ENCODE results near the gene GPR173. TPM values are rescaled to one million over a fixed set of nuclear protein-coding genes. Genes with fewer than 3 reads are reported as not detected.

The GPR173 gene
- total and polyA plus RNA-seq, 2 experiments from 2014 or later, result 0.92 to 7.7 TPM

Small RNAs within 50 kb of the gene (small RNA-seq; reads per million reads assigned to genes)
- gene AL591212.2 (ENCODE audit: low replicate concordance), result not detected

Other genes with a start within 250 kb of the GPR173 start
- not detected in 2 replicates for gene XAGE5, start 237.5 kb upstream of the GPR173 start, total RNA-seq (2014; rRNA removed; shearing (Covaris generic))
- not detected in 2 replicates for gene XAGE5, start 237.5 kb upstream of the GPR173 start, polyA plus RNA-seq (2016; fragmentation: Nextera tagmentation; extraction: Ambion mirVana)
- not detected in 2 replicates for gene XAGE3, start 180.7 kb upstream of the GPR173 start, total RNA-seq (2014; rRNA removed; shearing (Covaris generic))
- gene XAGE3, start 180.7 kb upstream of the GPR173 start, polyA plus RNA-seq (2016; fragmentation: Nextera tagmentation; extraction: Ambion mirVana), result not detected in 2 replicates
- gene FAM156B, start 151.5 kb upstream of the GPR173 start, total RNA-seq (2014; rRNA removed; shearing (Covaris generic)), result 2.8 and 19.1 TPM in 2 replicates
- 11.1 and 12.0 TPM in 2 replicates for gene FAM156B, start 151.5 kb upstream of the GPR173 start, polyA plus RNA-seq (2016; fragmentation: Nextera tagmentation; extraction: Ambion mirVana)
- 16.3 and 17.7 TPM in 2 replicates for gene FAM156A, start 90.3 kb upstream of the GPR173 start, total RNA-seq (2014; rRNA removed; shearing (Covaris generic))
- gene FAM156A, start 90.3 kb upstream of the GPR173 start, polyA plus RNA-seq (2016; fragmentation: Nextera tagmentation; extraction: Ambion mirVana), result 4.5 and 5.2 TPM in 2 replicates
- gene TSPYL2, start 33.6 kb downstream of the GPR173 start, total RNA-seq (2014; rRNA removed; shearing (Covaris generic)), result 9.9 and 13.4 TPM in 2 replicates
- gene TSPYL2, start 33.6 kb downstream of the GPR173 start, polyA plus RNA-seq (2016; fragmentation: Nextera tagmentation; extraction: Ambion mirVana), result 11.6 and 13.4 TPM in 2 replicates
- 15.3 and 15.5 TPM in 2 replicates for gene KANTR, start 45.4 kb downstream of the GPR173 start, total RNA-seq (2014; rRNA removed; shearing (Covaris generic))
- gene KANTR, start 45.4 kb downstream of the GPR173 start, polyA plus RNA-seq (2016; fragmentation: Nextera tagmentation; extraction: Ambion mirVana), result 5.4 and 6.4 TPM in 2 replicates
- 139 and 173 TPM in 2 replicates for gene KDM5C, start 176.4 kb downstream of the GPR173 start, total RNA-seq (2014; rRNA removed; shearing (Covaris generic))
- 18.3 and 20.3 TPM in 2 replicates for gene KDM5C, start 176.4 kb downstream of the GPR173 start, polyA plus RNA-seq (2016; fragmentation: Nextera tagmentation; extraction: Ambion mirVana)
- 81.6 and 92.2 TPM in 2 replicates for gene IQSEC2, start 232.8 kb downstream of the GPR173 start, total RNA-seq (2014; rRNA removed; shearing (Covaris generic))
- gene IQSEC2, start 232.8 kb downstream of the GPR173 start, polyA plus RNA-seq (2016; fragmentation: Nextera tagmentation; extraction: Ambion mirVana), result 10.7 and 12.3 TPM in 2 replicates